ENCODE measurements around the gene TMEM123. TPM values are rescaled to one million over a fixed set of nuclear protein-coding genes. Genes with fewer than 3 reads are reported as not detected.

TMEM123 gene
- total and polyA plus RNA-seq, 10 of the 15 experiments (the other 5 are each of a cell fraction or from before 2014, with no cell fraction given) = 35.1 to 667 (median 123) TPM

DNA sequence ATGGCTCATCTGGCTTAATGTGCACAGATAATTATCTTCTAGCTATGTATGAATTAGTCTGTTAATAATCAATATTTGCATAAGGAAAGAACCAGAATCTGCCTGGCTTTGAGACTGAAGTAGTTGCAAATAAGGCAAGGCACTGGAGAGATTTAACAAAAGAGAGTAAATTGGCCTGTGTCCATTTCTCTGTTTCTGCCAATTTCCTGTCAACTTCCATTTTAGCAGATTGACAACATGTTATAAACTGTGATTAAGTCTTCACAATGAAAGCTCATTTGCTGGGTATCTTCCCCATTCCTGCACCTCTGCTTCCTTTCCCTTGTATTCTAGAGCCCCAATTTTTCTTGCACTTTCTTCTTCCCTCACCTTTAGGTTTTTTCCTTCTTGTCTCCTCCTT lies 5.3 kb upstream of the TMEM123 start (continued):
- TF ChIP-seq ZNF207 (IDR thresholded peaks at IDR 0.05; ENCODE audit: borderline replicate concordance) = no peak

DNA sequence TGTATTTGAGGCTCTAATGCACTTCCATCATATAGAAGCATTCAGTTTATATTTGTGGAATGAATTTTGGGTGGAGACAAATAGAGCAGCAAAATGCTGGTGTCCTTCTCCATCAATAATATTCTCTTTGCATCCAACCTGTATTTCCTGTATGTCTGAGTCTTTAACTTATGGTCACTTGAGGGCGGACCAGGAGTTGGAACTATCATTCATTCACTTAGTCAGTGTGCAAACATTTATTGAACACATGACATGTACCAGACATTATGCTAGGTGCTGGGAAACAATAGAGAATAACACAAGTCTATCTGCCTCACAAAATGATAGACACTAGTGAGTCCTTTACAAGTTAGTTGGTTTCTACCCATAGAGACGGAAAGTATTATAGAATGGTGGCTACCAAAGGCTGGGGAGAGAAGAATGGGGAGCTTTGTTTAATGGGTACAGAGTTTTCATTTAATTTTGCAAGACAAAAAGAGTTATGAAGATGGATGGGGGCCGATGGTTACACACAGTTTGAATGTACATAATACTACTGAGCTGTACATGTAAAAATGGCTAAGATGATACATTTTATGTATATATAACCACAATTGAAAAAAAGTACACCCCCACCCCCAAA lies 4.6 kb upstream of the TMEM123 start:
- SMC1A ChIA-PET (ENCODE audit: uncharacterized antibody, unreplicated experiment) = interaction anchor here (0.7 to 3.8 kb wide), 13 partner anchors 18 to 209 kb away, joined by 3 to 18 read pairs (median 3); no protein-coding TSS in a partner anchor
- FAIRE-seq (no peak), DNase-seq (ENCODE audit: low read depth, low spot score) (no peak), ATAC-seq (no peak)
- 63% methylated on average over 3 of the region's 3 CpGs for WGBS (ENCODE audit: insufficient coverage, insufficient replicate concordance, low lambda C conversion rate, missing lambda C conversion rate)
- RAD21 ChIA-PET (ENCODE audit: unreplicated experiment) = interaction anchor here (0.9 to 2.9 kb wide), 6 partner anchors 19 to 112 kb away, joined by 3 to 10 read pairs (median 4); no protein-coding TSS in a partner anchor
- CTCF ChIA-PET = interaction anchor here (0.7 to 3.2 kb wide), 10 partner anchors 10 to 210 kb away, joined by 3 to 13 read pairs (median 4); no protein-coding TSS in a partner anchor
- POLR2A ChIA-PET = interaction anchor here (0.8 to 1.5 kb wide), 4 partner anchors 9 to 107 kb away, joined by 3 to 4 read pairs (median 3); no protein-coding TSS in a partner anchor
- Histone ChIP-seq H3K9ac (ENCODE audit: control insufficient read depth, insufficient read depth, low read length) (no peak overlapping the region), H3K36me3 (ENCODE audit: control insufficient read depth in 2 of 2, insufficient read depth in 2 of 2, low read length in 1 of 2) (no peaks in the 10 kb centered on the region), H3K4me2 (ENCODE audit: control insufficient read depth, insufficient read depth) (no peak overlapping the region), H3K27ac (ENCODE audit: control insufficient read depth, insufficient read depth) (no peak overlapping the region), H2AFZ (ENCODE audit: control insufficient read depth, low read depth, low read length) (no peak overlapping the region), H3K4me1 (ENCODE audit: control insufficient read depth, insufficient read depth, low read length) (peaks cover 28% of the 10 kb centered on the region), H4K20me1 (ENCODE audit: control insufficient read depth, insufficient read depth) (no peaks in the 10 kb centered on the region), H3K4me3 (no peak overlapping the region), H3K9me3 (replicated peaks; ENCODE audit: control insufficient read depth, insufficient read depth, low read length) (no peaks in the 10 kb centered on the region), H3K27me3 (replicated peaks in 1 of 2; ENCODE audit: control insufficient read depth in 2 of 2, insufficient read depth in 2 of 2, low read length in 1 of 2) (no peaks in the 10 kb centered on the region), H3K79me2 (ENCODE audit: control insufficient read depth, insufficient read depth, low read length) (peaks cover 4% of the 10 kb centered on the region)
- in situ Hi-C loops (cut with MboI) = no loop called here
- intact Hi-C loops (cut with micrococcal nuclease; ENCODE audit: unreplicated experiment) = no loop called here
- BruUV-seq (replicated peaks) = no TSS peak
- no peak for TF ChIP-seq EP300 (IDR thresholded peaks at IDR 0.05; ENCODE audit: borderline replicate concordance in 1 of 2, control insufficient read depth in 1 of 2, low read depth in 2 of 2, low read length in 2 of 2)
- TF ChIP-seq NFXL1 (IDR thresholded peaks at IDR 0.05; ENCODE audit: borderline replicate concordance) = no peak
- no peak for TF ChIP-seq ZBED1 (IDR thresholded peaks at IDR 0.05; ENCODE audit: borderline replicate concordance)
- TF ChIP-seq, protein P1, sequence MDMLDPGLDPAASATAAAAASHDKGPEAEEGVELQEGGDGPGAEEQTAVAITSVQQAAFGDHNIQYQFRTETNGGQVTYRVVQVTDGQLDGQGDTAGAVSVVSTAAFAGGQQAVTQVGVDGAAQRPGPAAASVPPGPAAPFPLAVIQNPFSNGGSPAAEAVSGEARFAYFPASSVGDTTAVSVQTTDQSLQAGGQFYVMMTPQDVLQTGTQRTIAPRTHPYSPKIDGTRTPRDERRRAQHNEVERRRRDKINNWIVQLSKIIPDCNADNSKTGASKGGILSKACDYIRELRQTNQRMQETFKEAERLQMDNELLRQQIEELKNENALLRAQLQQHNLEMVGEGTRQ (IDR thresholded peaks at IDR 0.05; ENCODE audit: borderline replicate concordance, low read depth, low read length) = no peak
- TF ChIP-seq NR2C2 (IDR thresholded peaks at IDR 0.05; ENCODE audit: borderline replicate concordance, control insufficient read depth, insufficient read length, low read depth) = no peak
- no peak for TF ChIP-seq BRCA1 (IDR thresholded peaks at IDR 0.05; ENCODE audit: low read depth, low read length)
- peak; percentile 11; the same call in 1 of the 2 replicates for TF ChIP-seq RUNX3 (IDR thresholded peaks at IDR 0.05; ENCODE audit: low read length)
- TF ChIP-seq, protein P2, sequence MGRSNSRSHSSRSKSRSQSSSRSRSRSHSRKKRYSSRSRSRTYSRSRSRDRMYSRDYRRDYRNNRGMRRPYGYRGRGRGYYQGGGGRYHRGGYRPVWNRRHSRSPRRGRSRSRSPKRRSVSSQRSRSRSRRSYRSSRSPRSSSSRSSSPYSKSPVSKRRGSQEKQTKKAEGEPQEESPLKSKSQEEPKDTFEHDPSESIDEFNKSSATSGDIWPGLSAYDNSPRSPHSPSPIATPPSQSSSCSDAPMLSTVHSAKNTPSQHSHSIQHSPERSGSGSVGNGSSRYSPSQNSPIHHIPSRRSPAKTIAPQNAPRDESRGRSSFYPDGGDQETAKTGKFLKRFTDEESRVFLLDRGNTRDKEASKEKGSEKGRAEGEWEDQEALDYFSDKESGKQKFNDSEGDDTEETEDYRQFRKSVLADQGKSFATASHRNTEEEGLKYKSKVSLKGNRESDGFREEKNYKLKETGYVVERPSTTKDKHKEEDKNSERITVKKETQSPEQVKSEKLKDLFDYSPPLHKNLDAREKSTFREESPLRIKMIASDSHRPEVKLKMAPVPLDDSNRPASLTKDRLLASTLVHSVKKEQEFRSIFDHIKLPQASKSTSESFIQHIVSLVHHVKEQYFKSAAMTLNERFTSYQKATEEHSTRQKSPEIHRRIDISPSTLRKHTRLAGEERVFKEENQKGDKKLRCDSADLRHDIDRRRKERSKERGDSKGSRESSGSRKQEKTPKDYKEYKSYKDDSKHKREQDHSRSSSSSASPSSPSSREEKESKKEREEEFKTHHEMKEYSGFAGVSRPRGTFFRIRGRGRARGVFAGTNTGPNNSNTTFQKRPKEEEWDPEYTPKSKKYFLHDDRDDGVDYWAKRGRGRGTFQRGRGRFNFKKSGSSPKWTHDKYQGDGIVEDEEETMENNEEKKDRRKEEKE (IDR thresholded peaks at IDR 0.05) = no peak
- TF ChIP-seq EZH2 (IDR thresholded peaks at IDR 0.05; ENCODE audit: borderline replicate concordance, control insufficient read depth, low read depth, low read length) = no peak

Data from GM12878 (cell line).